Measurements from ENCODE around the gene SCN4B.

Gene SCN4B

DNA sequence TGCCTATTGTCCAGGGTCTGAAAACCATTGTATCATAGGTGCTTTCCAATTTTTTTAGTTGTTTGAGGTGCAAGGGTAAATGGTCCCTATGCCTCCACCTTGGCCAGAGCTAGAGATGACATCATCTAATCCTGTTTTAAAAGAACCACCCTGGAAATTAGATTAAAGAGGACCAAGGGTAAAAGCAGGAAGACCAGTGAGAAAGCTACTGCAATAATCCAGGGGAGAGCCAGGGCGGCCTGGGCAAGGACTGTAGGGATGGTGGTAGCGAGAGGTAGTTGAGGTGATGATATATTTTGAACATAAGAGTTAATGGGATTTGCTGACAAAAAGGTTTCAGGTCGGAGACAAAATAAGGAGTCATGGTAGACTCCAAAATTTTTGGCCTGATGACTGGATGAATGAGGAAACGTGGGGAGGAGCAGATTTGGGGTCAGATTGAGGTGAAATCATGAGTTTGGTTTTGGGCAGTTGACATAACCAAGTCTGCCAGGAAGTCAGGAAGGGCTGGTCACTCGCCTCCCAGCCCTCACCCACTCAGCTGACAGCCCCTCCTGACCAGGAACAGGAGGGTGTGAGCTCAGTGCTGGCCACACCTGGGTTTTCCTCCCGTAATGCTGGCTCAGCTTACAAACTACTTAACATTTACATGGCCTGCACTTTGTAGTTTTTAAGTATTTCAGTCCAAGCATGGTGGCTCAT is 23.0 kb downstream of the SCN4B start:
- DNase-seq (ENCODE audit: low spot score): no peak

DNA sequence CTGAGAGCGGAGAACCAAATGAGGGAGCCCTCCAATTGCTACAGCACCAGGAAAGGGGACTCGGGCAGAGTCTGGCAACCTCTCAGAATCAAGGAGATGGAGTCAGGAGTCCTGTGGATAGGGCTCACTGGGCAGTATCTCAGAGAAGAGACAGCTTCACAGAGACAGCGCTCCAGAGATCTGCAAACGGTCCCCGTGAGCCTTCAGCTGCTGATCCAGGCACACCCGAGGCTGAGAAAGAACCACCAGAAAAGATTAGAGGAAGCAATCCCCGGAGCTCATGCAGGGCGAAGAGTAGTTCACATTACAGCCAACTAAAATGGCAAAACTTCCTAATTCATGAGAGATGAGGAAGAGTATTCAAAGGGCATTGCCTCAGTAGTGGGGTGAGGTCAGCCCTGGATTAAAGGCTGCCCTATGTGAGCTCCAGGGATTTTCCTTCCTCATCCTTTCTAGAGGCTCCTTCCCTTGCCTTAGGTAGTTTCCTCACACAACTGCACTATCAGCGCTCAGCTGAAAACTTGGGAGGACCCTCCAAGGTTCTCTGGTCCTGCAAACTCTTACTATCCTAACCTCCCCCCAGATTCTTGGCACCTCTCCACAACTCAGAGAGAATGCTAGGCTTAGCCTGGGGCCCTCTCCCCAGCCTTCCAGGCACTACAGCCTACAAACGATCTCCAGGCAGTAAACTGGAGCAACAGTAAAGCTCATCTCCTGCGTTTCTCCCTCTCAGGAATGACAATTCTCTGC is 23.7 kb downstream of the SCN4B start:
- no peak for DNase-seq (ENCODE audit: low spot score)

DNA sequence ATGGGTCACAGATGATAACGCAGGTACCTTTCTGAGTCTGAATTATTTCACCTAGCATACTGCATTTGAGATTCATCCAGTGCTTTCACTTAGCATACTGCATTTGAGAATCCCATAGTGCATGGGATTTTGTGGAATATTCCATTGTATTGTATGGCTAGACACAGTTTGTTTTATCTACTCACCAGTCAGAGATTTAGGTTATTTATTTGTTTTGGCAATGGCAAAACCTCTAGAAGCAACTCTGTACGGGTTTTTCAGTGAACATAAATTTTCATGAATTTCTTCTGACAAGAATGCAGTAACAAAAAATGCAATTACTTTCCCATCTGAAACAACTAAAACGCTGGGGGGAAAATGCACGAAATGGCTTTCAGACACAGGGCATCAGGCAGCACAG is 24.3 kb downstream of the SCN4B start:
- DNase-seq (ENCODE audit: low spot score): no peak

DNA sequence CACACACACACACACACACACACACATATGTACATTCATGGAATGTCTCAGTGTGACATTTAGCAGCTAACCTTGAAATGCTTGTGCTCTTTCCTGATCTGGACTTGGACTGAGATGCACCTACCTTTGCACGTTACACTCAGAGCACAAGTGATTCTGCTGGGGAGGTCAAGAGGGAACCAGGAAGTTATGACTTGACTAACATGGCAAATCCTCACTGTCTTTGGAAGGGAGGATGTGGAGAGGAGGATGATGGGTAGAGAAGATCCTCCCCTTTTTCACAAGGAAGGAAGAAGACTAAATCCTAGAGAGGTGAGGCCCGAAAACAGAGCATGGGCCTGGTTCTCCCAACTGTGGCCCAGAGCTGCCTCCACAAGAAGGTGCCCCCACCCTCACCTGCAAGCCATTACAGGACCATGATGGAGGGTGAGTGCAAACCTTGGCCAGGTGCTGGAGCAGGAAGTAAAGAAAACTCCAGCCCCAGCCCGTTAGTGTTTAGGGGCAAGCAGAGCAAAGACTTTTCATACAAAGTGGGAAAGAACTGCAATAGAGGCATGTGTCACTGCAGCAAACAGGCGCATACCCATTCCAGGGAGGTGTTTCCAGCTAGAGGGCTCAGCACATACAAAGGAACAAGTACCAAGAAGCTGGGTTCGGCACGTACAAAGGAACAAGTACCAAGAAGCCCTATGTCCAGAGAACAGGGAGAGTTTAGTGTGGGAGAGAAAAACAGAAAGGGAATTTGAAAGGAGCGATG is 26.4 kb downstream of the SCN4B start:
- DNase-seq (ENCODE audit: low spot score): no peak

DNA sequence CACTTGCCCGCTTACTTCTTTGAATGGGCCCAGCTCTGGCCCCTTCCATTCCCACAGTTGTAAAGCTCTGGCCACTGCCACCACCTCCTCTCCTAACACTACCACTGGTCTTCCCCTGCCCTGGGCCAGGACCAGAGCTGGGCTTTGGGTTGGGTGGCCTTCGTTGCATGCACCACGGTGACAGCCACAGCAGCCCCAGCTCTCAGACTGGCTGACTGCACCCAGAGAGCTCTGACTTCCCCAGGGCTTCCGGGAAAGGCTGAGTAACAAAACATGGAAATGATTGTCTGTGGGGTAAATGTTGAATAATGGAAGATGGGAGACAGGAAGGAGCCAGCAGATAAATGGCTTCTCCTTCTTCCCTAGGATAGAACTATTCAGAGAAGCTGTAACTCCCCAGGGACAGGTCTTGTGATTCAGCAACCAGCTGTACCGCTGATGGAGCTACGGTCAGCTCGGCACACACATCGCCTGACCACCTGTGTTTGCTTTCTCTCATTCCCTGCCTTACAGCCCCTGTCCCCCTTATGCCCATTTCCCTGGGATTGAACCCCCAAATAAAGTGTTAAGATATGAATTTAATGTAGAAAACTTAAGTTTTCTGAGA is 27.6 kb downstream of the SCN4B start:
- no peak for DNase-seq (ENCODE audit: low spot score)

DNA sequence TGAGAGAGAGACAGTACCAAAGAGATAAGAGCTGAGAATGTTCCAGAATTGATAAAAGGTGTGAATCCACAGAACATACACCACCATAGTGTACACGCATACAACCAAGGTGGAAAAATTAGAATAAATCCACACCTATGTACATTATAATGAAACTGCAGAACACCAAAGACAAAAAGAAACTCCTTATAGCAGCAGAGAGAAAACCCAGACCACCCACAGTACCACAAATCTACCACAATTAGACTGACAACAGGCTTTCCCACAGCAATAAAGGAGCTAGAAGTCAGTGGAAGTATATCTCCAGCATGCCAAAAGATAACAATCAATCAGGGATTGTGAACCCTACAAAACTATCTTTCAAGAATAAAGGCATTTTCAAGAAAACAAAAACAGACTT is 31.8 kb downstream of the SCN4B start:
- no peak for DNase-seq (ENCODE audit: low spot score)

DNA sequence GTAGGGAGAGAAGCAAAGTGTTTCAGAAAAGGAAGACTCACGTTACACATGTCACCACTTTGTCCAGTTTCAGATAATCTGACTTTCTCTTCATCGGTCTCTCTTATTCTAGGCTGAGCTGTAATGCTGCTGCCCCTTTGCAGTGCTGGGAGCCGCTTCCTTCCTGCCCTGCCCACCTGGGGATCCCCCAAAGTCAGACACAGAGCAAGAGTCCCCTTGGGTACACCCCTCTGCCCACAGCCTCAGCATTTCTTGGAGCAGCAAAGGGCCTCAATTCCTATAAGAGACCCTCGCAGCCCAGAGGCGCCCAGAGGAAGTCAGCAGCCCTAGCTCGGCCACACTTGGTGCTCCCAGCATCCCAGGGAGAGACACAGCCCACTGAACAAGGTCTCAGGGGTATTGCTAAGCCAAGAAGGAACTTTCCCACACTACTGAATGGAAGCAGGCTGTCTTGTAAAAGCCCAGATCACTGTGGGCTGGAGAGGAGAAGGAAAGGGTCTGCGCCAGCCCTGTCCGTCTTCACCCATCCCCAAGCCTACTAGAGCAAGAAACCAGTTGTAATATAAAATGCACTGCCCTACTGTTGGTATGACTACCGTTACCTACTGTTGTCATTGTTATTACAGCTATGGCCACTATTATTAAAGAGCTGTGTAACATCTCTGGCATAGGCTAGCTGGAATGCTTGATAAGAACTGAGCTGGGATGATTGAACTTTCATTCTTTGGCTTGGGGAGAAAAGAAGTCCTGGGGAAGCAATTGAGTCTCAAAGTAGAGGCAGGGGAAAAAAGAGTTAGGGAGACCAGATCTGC is 34.6 kb downstream of the SCN4B start:
- no peak for DNase-seq (ENCODE audit: low spot score)

DNA sequence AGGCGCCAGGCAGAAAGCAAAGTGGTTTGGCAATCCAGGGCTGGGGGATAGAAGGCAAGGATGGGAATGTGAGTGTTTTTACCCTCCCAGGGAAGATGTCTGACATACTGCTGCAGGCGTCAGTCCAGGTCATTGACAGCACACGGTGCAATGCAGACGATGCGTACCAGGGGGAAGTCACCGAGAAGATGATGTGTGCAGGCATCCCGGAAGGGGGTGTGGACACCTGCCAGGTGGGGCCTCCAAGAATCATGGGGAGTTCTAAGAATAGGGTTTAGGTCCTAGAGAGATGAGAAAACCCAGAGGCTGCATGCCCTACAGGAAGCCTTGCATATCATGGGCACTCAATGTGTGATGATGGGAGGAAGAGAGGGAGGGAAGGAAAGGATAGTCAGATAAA is 37.6 kb downstream of the SCN4B start:
- DNase-seq (ENCODE audit: low spot score): no peak

DNA sequence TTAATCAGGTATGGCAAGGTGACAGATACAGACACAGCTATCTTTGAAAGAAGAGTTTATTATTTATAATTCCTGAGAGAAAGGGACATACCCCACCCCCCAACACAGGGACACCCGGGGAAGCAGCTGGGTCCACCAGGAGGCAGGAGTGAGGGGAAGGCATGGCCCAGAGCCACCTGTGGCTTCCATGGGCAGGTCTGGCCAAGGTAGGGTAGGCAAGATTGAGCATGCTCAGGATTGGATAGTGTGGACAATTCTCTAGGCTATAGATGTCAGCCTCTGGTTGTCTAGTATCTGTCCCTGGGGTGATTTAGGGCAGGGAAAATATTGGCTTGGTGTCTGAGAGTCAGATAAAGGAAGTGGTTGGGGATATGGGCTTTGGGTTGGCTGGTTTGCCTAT is 38.4 kb downstream of the SCN4B start:
- no peak for DNase-seq (ENCODE audit: low spot score)

DNA sequence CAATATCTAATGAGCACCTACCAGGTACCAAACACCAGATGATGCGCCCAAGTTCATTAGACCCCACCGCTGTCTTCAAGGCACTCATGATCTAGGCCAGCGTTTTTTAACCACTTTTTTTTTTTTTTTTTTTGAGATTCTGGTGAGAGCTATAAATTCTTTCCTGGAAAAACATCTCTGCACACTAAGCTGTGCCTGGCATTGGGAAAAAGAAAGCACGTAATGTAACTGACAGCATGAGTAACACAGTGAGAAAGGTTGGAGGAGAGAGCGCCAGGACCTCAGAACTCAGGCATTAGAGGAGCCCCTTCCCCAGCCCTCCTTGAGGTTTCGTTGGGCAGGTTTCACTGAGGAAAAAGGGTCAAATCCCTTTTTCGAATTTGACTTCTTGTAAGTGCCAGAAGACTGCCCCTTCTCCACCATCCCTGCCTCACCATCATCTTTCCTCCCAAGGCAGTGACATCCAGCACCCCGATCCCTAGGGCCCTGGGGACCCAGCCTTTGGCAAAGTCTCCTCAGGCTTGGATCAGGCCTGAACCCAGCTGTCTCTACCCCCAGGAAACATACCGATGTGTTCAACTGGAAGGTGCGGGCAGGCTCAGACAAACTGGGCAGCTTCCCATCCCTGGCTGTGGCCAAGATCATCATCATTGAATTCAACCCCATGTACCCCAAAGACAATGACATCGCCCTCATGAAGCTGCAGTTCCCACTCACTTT is 39.8 kb downstream of the SCN4B start:
- DNase-seq (ENCODE audit: low spot score): no peak

DNA sequence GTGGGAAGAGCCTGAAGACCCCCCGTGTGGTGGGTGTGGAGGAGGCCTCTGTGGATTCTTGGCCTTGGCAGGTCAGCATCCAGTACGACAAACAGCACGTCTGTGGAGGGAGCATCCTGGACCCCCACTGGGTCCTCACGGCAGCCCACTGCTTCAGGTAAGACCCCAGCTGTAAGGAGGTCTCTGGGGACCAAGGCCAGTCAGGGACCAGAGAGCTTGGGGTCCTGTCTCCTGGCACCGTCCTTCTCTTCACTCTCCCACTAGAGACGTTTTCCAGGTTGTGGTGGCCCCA is 40.9 kb downstream of the SCN4B start:
- no peak for DNase-seq (ENCODE audit: low spot score)

DNA sequence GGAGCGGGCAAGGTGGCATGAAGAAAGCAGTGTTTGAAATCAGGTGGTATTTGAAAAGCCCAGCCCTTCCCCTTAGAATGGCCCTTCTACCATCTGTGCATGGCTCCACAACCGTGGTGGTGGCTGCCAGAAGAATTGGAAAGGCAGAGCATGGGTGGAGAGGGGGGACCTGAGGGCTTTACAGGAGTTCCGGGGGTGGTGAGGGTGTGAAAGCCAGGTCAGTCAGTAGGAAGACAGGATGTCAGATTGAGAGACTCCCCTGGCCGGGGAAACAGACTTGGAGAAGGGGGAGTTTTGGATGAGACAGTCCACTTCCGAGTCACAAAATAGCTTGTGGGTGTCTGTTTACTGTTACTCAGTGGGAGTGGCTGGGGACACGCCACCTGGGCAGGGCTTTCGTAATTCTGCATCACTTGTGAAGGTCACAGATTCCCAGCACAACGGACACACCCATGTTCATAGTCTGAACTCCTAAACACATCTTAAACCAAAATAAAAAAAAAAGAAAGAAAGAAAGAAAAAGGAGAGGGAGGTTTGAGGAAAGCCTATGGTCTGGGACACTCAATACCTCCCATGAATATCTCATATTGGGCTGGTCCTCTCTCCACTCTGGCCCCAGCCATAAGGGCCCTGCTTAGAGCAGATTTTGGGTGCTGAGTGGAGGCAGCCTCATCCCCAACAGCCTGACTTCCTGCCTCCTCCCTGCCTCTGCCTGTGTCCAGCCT is 41.4 kb downstream of the SCN4B start:
- DNase-seq (ENCODE audit: low spot score): no peak

DNA sequence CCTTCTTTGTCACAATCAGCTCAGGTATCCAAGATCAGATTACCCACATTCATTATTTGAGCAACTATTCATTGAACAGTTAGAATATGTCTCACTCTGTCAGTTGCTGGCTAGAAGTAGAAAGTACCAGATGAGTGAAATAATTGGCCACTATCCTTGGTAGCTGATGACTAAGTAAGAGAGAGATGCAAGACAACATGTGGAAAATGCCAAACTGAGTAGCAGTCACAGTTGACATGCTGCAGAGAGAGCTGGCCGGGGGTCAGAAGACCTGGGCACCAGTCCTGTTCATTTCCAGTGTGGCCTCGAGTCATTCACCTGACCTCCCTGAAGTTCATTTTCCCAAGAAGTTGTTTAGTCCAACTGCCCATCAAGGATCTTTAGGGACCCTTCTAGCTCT is 43.4 kb downstream of the SCN4B start:
- no peak for DNase-seq (ENCODE audit: low spot score)

DNA sequence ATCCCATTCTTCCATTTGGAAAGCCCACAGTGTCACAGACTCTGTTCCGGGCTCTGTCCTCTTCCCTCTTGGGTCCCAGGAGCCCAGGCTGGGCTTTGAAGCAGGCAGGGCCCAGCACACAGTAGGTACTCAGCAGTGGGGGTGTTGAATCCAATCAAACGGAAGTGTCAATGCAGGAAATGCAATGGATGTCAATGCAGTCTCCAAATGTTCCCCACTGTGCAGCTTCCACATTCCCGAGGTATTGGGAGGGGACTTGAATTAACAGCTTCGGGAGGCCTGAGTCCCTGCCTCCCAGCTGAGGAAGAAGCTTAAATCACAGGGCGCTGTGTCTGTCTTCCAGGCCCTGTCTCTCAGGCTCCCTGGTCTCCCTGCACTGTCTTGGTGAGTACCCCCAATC is 44.1 kb downstream of the SCN4B start:
- peak; percentile 50 for DNase-seq (ENCODE audit: low spot score)

DNA sequence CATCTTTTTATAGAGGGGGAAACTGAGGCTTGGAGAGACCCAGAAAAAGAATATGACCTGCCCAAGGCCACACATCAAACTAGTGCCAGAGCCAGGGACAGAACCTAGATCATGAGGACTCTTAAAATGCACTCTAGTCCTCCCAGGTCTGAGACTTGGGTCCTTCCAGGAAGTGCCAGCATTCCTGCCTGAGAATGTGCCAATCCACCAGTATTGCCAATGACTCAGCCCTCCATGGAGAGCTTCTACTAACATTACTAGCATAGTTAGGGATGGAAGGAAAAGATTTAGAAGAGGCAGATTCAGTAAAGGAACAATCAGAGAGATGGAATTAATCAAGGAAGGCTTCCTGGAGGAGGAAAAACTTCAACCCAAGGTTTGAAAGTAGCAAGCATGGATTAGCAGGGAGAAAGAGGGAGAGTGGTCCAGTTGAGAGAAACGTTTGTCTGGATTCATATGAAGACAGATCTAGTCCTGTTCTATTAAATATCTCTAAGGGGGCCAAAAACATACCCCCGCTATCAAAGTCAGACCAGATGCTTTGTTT is 45.8 kb downstream of the SCN4B start:
- no peak for DNase-seq (ENCODE audit: low spot score)

DNA sequence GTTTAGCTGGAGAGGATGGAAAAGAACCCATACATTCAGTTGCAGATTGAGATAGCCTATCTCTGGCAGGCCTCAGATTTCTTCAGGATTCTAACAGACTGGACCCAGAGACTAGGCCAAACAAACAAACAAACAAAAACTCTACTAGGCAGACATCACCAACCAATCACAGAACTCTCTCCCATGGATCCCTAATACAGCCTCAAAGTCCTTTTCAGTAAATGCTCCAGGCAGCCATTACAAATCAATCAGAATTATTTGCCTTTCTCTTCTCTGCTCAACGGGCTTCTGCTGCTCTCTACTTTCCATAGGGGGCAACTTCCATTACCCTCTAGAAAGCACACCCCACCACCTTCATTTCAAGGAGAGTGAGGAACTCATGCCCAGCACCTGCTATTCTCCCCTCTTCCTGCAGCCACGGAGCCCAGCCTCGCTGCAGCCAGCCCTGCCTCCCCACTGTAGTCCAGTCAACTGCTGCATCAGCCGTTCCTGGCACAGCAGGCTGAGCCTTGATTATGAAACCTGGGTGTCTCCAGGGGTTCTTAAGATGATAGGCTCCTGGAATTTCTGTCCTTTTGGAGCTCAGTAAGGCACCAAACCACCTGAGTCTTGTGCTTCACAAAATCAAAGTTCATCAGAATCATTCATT is 46.8 kb downstream of the SCN4B start:
- no peak for DNase-seq (ENCODE audit: low spot score)

DNA sequence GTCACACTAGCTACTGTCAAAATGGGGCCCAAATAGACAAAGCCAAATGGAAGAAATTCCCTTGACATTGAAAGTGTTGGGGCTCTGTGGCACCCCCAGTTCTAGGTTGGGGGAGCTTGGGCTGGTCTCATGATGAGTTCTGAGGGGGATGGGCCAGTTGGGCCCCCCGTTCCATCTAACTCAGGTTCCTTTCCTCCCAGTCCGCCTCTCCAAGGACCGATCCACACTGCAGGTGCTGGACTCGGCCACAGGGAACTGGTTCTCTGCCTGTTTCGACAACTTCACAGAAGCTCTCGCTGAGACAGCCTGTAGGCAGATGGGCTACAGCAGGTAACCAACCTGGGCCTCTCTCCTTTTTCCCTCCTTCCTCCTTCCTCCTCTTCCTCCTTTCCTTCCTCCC is 48.1 kb downstream of the SCN4B start:
- DNase-seq (ENCODE audit: low spot score): no peak

DNA sequence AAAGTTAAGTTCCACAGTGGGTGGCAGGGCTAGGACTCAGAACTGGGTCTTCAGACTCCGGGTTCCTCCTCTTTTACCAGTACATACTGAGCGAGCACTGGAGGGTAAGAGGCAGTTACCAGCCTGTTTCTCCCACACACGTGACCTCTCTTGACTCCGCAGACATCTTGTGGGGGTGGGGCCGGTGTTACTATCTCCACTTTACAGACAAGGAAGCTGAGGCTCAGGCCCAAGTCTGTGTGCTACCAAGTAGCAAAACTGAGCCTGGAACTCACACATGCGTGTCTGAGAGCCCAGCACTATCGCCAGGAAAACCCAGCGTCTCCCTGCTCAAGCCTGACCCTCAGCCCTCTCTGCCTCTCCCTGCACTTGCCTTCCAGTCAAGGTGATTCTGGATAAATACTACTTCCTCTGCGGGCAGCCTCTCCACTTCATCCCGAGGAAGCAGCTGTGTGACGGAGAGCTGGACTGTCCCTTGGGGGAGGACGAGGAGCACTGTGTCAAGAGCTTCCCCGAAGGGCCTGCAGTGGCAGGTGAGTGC is 49.8 kb downstream of the SCN4B start:
- DNase-seq (ENCODE audit: low spot score): no peak

DNA sequence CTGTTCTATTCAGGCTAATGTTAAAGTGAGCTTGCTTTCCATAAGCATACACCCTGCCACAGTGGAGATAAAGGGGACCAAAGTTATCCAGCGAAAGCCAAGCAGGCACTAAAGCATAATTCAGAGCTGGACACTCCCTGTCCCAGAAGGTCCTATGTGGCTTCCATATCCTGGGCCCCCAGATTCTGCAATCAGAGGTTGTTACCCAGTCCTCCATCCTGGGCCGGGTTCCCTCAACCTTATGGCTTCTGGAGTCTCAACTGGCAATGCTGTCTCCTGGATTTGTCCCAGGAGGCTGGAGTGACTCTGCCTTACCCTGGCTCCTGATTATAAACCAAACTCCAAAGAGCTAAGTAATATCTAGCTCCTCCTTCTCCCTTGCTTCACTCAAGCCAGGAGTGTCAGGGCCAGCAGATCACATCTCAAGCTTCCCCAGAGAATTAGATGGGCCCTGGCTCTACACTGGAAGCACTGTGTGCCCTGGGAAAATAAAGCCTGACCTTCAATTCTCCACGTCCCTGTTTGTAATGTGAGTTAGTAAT is 51.9 kb downstream of the SCN4B start:
- DNase-seq (ENCODE audit: low spot score): no peak

Data from iPS-NIHi11 (cell line).